KMS-11 (cell line): ENCODE data around the gene CCDC154.

Source experiments
- H2AFZ ChIP-seq: fragments of 200-600 bp; sonication (generic); 2 replicates; pipeline ENCODE4 v1.6.1; 2016; ENCODE audit warnings: antibody characterized with exemption, mixed run types, low read depth
- H3K27ac ChIP-seq: fragments of 200-600 bp; sonication (generic); 2 replicates; pipeline ENCODE4 v1.6.1; 2016; ENCODE audit warnings: mild to moderate bottlenecking, mixed run types
- H3K27me3 ChIP-seq: fragments of 200-600 bp; sonication (generic); 2 replicates; pipeline ENCODE4 v1.6.1; 2017; ENCODE audit warnings: mild to moderate bottlenecking, low read depth, mixed run types, moderate library complexity; ENCODE audit not compliant: insufficient read depth
- H3K36me3 ChIP-seq: fragments of 200-600 bp; sonication (generic); 2 replicates; pipeline ENCODE4 v1.6.1; 2017; ENCODE audit warnings: mild to moderate bottlenecking, mixed run types; ENCODE audit not compliant: insufficient read depth
- H3K4me1 ChIP-seq: fragments of 200-600 bp; sonication (generic); 2 replicates; pipeline ENCODE4 v1.6.1; 2016; ENCODE audit warnings: mild to moderate bottlenecking, low read depth, mixed run types; ENCODE audit not compliant: poor library complexity, severe bottlenecking
- H3K4me2 ChIP-seq: fragments of 200-600 bp; sonication (generic); 2 replicates; pipeline ENCODE4 v1.7.0; 2016; ENCODE audit warnings: mild to moderate bottlenecking, mixed run types
- H3K4me3 ChIP-seq: fragments of 200-600 bp; sonication (generic); IDR thresholded peaks from 2 replicates; pipeline ENCODE4 v1.6.1; 2017; ENCODE audit warnings: low read depth, low read length, mixed read lengths; ENCODE audit not compliant: insufficient read depth
- H3K79me2 ChIP-seq: fragments of 200-600 bp; sonication (generic); 2 replicates; pipeline ENCODE4 v1.6.1; 2016; ENCODE audit warnings: low read depth, mixed run types; ENCODE audit not compliant: insufficient read depth
- H3K9ac ChIP-seq: fragments of 200-600 bp; sonication (generic); 2 replicates; pipeline ENCODE4 v1.6.1; 2016; ENCODE audit warnings: mild to moderate bottlenecking, mixed run types
- H4K20me1 ChIP-seq: fragments of 200-600 bp; sonication (generic); 2 replicates; pipeline ENCODE4 v1.6.1; 2016; ENCODE audit warnings: mild to moderate bottlenecking, mixed run types; ENCODE audit not compliant: insufficient read depth
- TF ChIP-seq, protein P1 (sequence below): fragments of 200-600 bp; sonication (generic); conservative IDR thresholded peaks from 2 replicates; pipeline ENCODE4 v1.6.1; 2017; ENCODE audit warnings: low read depth, mild to moderate bottlenecking, antibody characterized with exemption, low read length, moderate library complexity, mixed read lengths

CCDC154 gene

DNA sequence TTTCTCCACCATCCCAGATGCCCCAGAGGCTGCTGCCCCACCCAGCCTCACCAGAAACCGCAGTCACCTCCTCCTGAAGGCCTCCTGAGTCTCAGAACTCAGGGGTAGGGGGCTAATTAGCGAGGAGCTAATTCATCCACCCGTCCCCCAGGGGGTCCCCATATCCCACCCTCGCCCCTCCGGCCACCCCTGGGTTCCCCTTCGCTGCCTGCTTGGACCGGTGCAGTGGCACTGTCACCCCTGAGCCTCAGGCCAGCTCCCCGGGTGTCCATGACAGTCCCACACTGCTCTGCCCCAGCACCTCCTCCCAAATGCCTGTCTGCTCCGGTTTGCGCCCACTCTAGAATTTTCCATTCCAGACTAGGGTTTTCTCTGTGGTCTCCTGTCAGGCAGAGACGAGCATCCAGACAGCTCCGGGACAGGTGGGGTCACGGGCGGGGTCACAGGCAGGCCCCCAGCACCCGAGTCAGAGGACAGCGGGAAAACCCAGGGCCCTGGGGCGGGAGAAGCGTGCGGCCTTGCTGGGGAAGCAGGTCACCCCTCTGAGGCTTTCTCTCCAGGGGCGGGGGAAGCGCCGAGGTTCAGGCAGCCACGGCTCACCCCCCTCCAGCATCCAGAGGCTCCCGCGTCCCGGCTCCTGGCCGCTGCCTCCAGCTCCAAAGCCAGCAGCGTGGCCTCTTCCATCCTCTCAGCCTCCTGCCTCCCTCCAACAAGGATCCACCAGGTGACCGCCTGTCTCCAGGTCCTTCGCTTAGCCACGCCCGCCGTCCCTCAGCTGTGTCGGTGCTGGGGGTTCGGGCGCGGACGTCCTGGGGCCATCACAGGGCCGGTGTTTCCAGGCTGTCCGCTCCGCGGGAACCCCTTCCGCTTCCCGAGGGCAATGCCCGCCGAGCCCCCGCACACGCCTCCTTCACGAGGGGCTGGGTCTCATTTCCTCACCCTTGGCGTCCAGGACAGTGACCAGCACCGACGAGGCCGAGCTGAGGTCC is 16.6 kb downstream of the CCDC154 start:
- Histone ChIP-seq H3K4me1 (no peaks in the 10 kb centered on the region), H3K27me3 (peaks cover 43% of the 10 kb centered on the region), H2AFZ (no peak overlapping the region), H3K9ac (no peak overlapping the region), H3K4me2 (no peak overlapping the region), H3K4me3 (no peak overlapping the region), H3K27ac (no peak overlapping the region), H3K36me3 (no peaks in the 10 kb centered on the region), H4K20me1 (no peaks in the 10 kb centered on the region), H3K79me2 (no peaks in the 10 kb centered on the region)
- TF ChIP-seq, protein P1, sequence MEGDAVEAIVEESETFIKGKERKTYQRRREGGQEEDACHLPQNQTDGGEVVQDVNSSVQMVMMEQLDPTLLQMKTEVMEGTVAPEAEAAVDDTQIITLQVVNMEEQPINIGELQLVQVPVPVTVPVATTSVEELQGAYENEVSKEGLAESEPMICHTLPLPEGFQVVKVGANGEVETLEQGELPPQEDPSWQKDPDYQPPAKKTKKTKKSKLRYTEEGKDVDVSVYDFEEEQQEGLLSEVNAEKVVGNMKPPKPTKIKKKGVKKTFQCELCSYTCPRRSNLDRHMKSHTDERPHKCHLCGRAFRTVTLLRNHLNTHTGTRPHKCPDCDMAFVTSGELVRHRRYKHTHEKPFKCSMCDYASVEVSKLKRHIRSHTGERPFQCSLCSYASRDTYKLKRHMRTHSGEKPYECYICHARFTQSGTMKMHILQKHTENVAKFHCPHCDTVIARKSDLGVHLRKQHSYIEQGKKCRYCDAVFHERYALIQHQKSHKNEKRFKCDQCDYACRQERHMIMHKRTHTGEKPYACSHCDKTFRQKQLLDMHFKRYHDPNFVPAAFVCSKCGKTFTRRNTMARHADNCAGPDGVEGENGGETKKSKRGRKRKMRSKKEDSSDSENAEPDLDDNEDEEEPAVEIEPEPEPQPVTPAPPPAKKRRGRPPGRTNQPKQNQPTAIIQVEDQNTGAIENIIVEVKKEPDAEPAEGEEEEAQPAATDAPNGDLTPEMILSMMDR = no peak

DNA sequence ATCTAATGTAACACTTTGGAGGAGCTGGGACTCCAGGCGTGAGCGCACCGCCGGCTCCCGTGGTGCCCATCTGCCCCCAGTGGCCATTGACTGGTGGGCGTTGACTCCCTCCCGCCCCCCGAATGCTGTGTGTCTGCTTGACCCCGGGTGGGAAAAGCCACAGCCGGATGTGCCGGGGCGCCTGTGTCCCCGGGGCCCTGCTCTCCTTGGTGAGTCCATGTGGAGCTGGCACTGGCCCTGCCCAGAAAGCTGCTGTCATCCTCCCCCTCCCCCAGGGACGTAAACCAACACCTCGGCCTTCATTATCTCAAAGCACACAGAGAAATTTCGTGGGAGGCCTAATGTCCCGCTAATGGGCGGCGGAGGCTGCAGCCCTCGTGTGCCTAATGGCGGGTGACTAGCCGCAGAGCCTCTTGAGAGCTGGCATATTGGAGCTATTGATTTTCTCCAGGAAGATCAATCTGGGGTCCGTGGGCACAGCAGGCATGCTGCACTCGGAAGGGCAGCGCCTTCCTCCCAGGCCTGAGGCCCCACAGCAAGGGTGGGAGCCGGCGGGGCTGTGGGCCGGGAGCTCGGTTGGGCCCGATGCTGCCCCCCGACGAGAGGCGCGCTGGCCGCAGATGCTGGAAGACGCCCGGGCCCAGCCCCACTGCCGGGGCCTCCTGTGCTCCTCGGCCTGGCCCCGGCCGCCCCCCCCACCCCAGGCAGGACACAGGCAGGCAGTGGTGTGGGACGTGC is 17.5 kb downstream of the CCDC154 start:
- no peak overlapping the region for H3K27ac ChIP-seq
- no peaks in the 10 kb centered on the region for H4K20me1 ChIP-seq
- H3K27me3 ChIP-seq = peaks cover 34% of the 10 kb centered on the region
- no peaks in the 10 kb centered on the region for H3K4me1 ChIP-seq
- no peaks in the 10 kb centered on the region for H3K36me3 ChIP-seq
- H3K4me2 ChIP-seq = no peak overlapping the region
- no peak overlapping the region for H3K9ac ChIP-seq
- TF ChIP-seq, protein P1 = no peak
- no peak overlapping the region for H3K4me3 ChIP-seq
- H3K79me2 ChIP-seq = no peaks in the 10 kb centered on the region
- no peak overlapping the region for H2AFZ ChIP-seq

DNA sequence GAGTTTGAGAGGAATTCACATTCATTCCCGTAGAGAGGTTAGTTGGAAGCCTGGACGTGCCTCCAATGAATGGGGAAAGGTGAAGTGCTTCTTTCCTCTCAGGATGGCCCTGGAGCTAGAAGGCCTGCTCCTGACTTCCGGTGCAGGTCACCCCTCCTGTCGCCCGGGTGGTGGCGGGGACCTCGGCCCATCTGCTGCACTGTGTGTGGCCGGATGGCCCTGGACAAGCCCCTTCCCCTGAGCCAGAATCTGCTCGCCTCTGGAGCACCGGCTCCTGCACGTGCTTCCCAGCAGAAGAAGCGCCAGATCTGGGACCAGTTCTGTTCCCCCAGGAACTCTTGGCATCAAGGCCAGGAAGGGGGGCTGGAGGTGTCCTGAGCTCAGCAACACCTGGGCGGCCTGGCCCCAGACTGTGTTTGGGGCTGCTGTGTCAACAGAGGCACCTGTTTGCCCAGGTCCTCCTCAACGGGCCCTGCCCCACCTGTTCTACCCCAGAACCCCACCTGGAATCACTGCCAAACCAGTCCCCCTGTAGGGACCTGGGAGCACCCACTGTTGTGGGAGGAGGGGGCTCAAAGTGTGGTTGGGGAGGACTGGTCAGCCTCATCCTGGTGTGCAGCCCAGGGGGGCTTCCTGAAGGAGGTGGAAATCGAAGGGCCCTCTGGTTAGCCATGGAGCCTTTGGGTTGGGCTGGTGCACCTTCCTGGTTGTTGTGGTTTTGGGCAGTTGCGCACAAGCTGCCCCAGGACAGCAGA is 18.6 kb downstream of the CCDC154 start:
- Histone ChIP-seq H4K20me1 (no peaks in the 10 kb centered on the region), H3K27me3 (peaks cover 24% of the 10 kb centered on the region), H3K4me1 (peaks cover 6% of the 10 kb centered on the region), H3K9ac (no peak overlapping the region), H3K4me3 (no peak overlapping the region), H3K4me2 (no peak overlapping the region), H3K79me2 (no peaks in the 10 kb centered on the region), H3K36me3 (no peaks in the 10 kb centered on the region), H2AFZ (no peak overlapping the region), H3K27ac (no peak overlapping the region)
- TF ChIP-seq, protein P1 = no peak

DNA sequence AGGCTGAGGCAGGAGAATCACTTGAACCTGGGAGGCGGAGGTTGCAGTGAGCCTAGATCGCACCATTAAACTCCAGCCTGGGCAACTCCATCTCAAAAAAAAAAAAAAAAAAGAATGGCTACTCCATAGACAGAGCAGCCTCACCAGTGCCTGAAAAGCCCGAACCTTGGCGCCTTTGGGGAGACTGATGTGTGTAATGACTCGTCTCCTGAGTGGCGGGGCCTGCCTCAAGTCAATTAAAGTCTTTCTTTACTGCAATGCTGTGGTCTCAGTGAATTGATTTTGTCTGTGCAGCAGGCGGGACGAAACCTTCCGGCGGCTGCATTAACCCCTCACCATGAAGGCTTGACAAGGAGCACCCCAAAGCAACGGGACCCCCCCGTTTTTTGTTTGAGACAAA is 20.3 kb downstream of the CCDC154 start:
- H4K20me1 ChIP-seq = no peaks in the 10 kb centered on the region
- TF ChIP-seq, protein P1 = no peak
- peaks cover 6% of the 10 kb centered on the region; the same call in 1 of the 2 replicates for H3K27me3 ChIP-seq
- H3K36me3 ChIP-seq = no peaks in the 10 kb centered on the region
- H2AFZ ChIP-seq = no peak overlapping the region
- no peak overlapping the region for H3K27ac ChIP-seq
- no peak overlapping the region for H3K9ac ChIP-seq
- no peak overlapping the region for H3K4me3 ChIP-seq
- no peak overlapping the region for H3K4me2 ChIP-seq
- peaks cover 15% of the 10 kb centered on the region for H3K79me2 ChIP-seq
- H3K4me1 ChIP-seq = peaks cover 14% of the 10 kb centered on the region
